MG63 (cell line): Measurements from ENCODE around the gene MYH6. TPM values are rescaled to one million over a fixed set of nuclear protein-coding genes. Genes with fewer than 3 reads are reported as not detected.
"Not testable (repeated sequence)": the region's sequence is repeated elsewhere in the genome, so short reads cannot be mapped to it uniquely, and the experiment has no call there.

Source experiments
- DNase-seq: peaks from one replicate; pipeline ENCODE4 v3.0.0-alpha.2; 2020
- H3K27me3 ChIP-seq: fragments of 250-450 bp; sonication (Bioruptor Pico); 2 replicates; pipeline ENCODE4 v1.5.1; 2020; ENCODE audit warnings: mild to moderate bottlenecking, moderate library complexity
- H3K36me3 ChIP-seq: fragments of 250-450 bp; sonication (Bioruptor Pico); 2 replicates; pipeline ENCODE4 v1.5.1; 2020; ENCODE audit warnings: mild to moderate bottlenecking, moderate library complexity
- H3K4me3 ChIP-seq: fragments of 250-450 bp; sonication (Bioruptor Pico); 2 replicates; pipeline ENCODE4 v1.5.1; 2020; ENCODE audit warnings: mild to moderate bottlenecking, moderate library complexity
- H3K9me3 ChIP-seq: fragments of 250-450 bp; sonication (Bioruptor Pico); 2 replicates; pipeline ENCODE4 v1.5.1; 2020; ENCODE audit warnings: mild to moderate bottlenecking, moderate library complexity
- total RNA-seq: library from RNA; depleted of rRNA; stranded (reverse); fragments of >200 nt; shearing (Covaris generic); gene quantifications from 2 replicates; pipeline ENCODE4 v1.2.3, GENCODE V29; 2014; ENCODE audit warnings: low replicate concordance

MYH6 gene
- total RNA-seq, 1 experiment from 2014 or later = not detected

DNA sequence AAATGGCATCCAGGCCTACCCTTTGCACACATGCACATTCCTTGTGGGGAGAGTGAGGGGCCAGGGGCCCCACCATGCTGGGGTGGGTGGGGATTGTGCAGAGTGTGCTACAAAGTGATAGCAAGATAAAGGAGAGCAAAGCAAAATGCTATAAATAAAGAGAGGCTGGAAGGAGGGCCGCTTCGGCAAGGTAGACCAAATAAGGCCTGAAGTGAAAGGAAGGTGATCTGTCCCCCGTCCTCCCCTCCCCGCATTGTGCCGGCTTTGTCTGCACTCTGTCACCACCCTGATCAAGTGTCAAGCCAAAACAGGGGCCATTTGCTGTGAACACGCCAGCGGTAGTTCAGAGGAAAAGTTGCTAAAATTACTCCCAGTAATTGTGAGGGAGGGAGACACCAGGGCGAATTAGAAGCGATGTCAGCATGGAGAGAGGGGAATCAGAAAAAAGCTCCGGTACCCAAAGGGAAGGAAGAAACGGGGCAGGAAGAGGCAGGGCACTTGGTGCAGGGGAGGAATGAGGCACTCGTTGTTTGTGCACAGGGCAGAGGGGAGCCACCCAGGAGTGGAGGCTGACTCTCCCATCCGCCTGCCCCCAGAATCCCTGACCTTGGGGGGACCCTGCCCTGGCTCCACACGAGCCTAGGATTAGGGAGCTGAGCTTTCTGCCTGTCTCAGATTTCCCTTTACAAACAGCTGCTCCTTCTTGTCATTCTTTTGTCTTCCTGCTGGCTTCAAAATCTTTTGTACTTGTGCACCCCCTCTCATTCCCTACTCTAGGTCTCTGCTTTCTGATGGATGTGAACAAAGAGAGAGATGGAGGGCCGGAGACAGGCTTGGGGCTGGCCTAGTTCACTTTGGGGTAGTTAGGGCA, 30.3 kb upstream of the MYH6 start:
- no peaks in the 10 kb centered on the region for H3K27me3 ChIP-seq
- no peak overlapping the region for H3K4me3 ChIP-seq
- DNase-seq = no peak
- H3K9me3 ChIP-seq = no peaks in the 10 kb centered on the region
- H3K36me3 ChIP-seq = no peaks in the 10 kb centered on the region

DNA sequence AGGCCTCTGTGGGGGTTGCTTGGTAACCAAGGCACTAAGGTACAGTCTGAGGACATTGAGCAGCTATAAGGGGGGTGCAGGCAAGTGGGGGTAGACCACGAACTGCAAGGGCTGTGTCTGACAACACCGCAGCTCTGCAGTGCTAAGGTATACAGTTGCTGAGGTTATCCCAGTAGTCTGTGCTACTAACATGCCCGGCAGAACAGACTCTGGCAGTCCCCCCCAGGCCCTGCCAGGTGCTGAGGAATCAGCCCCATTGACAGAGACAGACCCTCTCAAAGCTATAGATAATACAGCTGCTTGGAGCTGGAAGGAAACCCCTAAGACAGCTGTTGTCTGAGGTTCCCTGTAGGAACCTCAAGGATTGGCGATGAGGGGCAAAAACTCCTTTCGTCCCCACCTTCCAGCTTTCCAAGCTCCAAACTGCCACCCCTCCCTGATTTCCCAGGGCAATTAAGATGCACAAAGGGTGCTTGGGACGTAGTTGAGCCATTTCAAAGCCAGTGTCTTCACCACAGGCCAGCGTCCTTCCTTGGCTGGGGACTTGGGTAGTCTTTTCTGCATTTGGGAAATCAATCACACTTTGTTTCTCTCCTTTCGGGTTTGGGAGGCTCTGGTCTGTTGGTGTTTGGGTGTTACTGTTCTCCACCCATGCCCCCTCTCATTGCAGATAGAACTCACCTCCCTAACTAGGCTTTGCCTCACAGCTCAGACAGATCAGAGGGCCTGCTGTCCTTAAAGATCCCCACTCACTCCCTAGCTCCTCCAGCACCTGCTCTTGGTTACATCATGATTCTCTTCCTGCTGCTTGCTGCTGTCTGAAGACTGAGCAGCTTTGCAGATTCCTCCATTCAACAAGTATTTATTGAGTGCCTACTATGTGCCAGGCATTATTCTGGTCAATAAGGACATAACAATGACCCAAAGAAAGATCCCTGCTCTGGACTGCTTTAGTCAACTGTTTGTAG, 29.3 kb upstream of the MYH6 start:
- no peaks in the 10 kb centered on the region for H3K36me3 ChIP-seq
- DNase-seq = no peak
- H3K4me3 ChIP-seq = no peak overlapping the region
- no peaks in the 10 kb centered on the region for H3K27me3 ChIP-seq
- no peaks in the 10 kb centered on the region for H3K9me3 ChIP-seq

DNA sequence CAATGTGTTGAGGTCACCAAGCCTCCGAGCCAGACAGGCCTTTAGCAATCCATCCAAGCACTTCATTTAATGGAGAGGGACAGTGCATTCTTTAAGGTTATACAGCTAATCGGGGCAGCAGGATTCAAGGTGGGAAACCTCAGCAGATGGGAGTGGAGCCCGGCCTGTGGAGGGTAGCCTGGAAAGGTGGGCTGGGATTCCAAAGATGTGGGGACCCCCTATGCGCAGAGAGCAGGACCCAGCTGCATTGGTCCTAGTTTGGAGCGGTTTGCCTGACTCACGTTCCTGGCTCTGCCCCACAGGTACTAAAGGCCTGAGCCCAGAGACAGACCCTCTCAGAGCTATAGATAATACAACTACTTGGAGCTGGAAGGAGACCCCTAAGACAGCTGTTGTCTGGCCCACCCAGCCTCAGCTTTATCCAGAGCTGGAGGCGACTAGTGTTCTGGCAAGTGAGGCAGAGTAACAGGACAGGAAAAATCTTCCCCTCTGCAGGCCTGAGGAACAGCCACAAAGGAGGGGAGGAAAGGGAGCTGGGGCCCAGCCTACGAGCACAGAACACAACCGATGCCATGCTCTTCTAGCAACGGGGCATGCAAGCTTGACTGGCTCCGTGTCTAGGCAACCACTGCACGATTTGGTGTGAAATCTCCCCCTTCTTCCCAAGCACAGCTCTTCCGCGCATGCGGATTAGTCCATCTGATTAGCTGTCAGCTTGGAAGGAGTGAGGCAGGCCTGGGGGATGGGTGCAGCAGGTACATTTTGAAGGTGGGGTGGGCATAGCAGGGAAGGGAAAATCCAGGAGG, 28.5 kb upstream of the MYH6 start:
- Histone ChIP-seq H3K27me3 (no peaks in the 10 kb centered on the region), H3K9me3 (no peaks in the 10 kb centered on the region), H3K36me3 (no peaks in the 10 kb centered on the region), H3K4me3 (no peak overlapping the region)
- no peak for DNase-seq

DNA sequence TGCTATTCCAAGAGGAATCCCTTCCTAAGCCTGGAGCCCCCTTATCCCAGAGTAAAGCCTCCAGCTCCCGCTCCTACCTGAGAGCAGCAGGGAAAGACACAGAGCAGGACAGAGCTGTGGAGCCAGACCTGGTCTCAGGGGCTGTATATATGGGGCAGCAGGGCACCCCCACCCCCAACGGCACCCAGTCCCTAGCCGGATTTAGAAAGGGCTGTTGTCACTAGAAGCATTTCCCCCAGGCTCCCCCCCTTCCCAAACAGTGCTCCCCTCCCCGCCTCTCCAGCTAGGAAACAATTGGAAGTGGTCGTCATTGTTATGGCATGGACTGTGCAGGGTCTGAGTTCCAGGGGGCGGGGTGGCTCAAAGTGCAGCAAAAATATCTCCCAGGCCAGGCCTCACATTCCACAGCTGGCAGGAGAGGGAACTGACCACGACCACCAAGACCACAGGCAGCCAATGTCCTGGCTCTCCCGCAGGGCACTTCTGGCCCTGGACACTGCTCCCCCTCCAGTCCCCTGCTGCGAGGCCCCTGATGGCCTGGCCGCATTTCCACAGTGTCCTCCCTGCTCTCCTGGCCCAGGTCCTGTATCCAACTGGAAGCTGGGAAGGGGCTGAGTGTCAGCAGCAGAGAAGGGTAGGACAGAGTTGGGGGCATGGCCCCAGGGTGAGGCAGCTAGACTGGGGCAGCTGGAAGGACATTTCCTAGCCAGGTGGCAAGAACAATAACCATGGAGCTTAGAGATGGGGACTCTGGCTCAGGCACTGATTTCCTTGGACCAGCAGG, 27.7 kb upstream of the MYH6 start, which contains the start of gene MYH7:
MYH7 (minus strand) TSS at position 118 of the 784 bp plus-strand sequence. CDS start 1,928 bp downstream, outside the sequence.
- DNase-seq = no peak
- no peaks in the 10 kb centered on the region for H3K36me3 ChIP-seq
- no peaks in the 10 kb centered on the region for H3K27me3 ChIP-seq
- H3K4me3 ChIP-seq = no peak within 1 kb of the TSS
- H3K9me3 ChIP-seq = no peaks in the 10 kb centered on the region

DNA sequence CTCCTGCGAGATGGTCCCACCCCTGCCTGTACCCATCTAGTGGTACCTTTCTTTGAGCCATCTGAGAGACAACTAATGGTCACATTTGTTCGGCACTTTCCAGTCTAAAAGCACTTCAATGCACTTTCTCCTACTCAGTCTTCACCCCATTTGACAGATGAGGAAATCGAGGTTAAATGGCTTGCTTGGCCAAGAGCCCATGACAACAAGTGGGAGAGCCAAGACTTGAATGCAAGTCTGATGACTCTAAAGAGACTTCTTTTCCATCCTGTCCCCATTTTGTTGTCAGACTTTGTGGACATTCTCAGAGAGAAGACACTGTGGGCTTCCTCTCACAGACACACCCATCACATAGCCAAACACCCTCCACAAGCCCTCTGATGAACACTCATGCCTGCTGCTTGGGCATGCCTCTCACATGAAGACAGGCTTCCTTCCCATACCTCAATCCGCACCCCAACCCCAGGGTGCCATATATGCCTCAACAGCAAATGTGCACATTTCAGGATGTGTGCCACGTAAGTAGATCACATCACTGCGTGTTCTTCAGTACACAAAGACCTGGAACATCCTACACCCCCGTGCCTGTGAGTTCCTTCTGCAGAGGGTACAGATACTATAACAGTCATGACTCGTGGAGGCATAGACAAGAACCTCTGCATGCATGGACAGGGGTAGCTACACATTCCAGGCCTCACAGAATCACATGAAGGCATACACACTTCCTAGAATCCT, 26.6 kb upstream of the MYH6 start:
- H3K27me3 ChIP-seq = no peaks in the 10 kb centered on the region
- DNase-seq = no peak
- H3K36me3 ChIP-seq = no peaks in the 10 kb centered on the region
- H3K9me3 ChIP-seq = no peaks in the 10 kb centered on the region
- H3K4me3 ChIP-seq = no peak overlapping the region

DNA sequence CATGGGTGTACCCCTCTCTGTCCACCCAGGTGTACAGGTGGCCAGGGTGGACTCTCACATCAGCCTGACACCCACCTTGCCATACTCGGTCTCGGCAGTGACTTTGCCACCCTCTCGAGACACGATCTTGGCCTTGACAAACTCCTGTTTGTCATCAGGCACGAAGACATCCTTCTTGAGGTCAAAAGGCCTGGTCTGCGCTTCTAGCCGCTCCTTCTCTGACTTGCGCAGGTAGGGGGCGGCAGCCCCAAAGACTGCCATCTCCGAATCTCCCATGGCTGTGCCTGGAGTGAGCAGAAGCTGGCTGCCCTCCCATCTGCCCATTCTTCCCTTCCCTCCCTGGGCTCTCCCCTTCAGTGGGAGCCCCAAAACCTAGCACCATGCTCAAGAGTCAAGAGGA, 25.4 kb upstream of the MYH6 start:
- Histone ChIP-seq H3K27me3 (no peaks in the 10 kb centered on the region), H3K36me3 (no peaks in the 10 kb centered on the region), H3K4me3 (no peak overlapping the region), H3K9me3 (no peaks in the 10 kb centered on the region)
- DNase-seq = no peak

DNA sequence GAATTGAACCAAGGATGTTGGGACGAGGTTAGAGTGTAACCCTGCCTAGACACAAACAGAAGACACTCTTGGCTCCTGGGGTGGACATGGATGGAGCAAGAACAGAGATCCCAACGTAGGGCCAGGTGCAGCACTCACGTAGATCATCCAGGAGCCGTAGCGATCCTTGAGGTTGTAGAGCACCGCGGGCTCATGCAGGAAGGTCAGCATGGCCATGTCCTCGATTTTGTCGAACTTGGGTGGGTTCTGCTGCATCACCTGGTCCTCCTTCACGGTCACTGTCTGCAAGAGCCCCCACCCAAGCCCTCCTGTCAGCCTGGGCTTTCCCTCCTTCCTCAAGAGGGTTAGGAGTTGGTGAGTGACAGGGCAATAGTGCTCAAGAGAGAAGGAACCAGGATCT, 24.9 kb upstream of the MYH6 start:
- no peak for DNase-seq
- Histone ChIP-seq H3K27me3 (no peaks in the 10 kb centered on the region), H3K4me3 (no peak overlapping the region), H3K36me3 (no peaks in the 10 kb centered on the region), H3K9me3 (no peaks in the 10 kb centered on the region)

DNA sequence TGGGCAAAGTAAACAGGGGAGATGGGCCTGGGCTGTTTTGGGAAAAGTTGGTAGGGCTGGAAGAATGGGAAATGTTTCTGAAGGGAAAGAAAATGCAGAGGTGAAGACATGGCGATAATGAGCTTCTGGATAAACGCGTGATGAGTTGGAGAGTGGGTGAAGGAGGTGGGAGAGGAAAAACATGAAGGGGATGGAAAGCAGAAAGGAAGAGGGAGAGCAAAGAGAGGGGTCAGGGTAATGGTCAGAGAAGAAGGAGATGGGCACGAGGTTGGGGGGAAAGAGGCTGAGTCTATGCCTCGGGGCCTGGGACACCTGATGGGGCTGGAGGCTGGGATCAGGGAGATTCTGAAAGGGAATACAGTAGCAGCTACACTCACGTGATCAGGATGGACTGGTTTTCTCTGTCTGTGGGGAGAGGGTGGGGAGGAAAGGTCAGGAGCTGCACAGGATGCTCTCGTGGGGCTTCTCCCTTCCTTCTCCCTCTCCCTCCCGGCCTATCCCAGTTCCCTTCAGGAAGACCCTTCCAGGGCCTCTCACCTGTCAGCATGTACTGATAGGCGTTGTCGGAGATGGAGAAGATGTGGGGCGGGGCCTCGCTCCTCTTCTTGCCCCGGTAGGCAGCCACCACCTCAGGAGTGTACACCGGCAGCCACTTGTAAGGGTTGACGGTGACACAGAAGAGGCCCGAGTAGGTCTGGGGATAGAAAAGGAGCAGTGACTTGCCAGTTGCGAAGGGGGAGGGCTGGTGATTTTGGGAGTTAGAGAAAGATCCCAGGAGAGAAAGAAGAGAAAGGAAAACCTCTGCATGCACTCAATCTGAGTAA, 24.2 kb upstream of the MYH6 start:
- Histone ChIP-seq H3K4me3 (no peak overlapping the region), H3K36me3 (no peaks in the 10 kb centered on the region), H3K27me3 (no peaks in the 10 kb centered on the region), H3K9me3 (no peaks in the 10 kb centered on the region)
- no peak for DNase-seq

DNA sequence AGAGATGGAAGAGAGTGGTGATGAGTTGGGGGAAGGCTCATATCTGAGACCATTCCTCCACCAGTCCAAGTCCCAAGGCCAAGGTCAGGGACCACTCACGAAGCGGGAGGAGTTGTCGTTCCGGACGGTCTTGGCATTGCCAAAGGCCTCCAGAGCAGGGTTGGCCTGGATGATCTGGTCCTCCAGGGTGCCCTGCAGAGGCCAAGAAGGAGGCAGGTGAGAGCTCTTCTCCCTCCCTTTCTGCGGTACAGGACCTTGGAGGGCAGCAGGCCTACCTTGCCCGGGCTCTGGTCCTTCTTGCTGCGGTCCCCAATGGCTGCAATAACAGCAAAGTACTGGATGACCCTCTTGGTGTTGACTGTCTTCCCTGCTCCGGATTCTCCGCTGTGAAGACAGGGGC, 23.4 kb upstream of the MYH6 start:
- Histone ChIP-seq H3K27me3 (no peaks in the 10 kb centered on the region), H3K36me3 (no peaks in the 10 kb centered on the region), H3K4me3 (no peak overlapping the region), H3K9me3 (no peaks in the 10 kb centered on the region)
- no peak for DNase-seq

DNA sequence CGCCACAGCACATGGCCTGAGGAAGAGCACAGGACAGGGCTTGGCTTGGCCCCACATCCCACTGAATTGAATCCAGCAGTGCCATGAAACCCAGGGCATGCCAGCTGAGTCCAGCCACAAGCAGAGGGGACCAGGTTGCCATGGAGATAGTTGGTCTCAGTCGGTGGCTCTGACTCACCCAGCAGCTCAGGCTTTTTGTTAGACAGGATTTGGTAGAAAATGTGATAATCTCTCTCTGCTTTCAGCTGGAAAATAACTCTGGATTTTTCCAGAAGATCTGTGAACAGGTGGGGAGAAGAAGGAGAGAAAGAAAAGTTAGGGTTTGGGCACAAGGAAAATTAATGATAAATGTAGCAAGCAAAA, 22.6 kb upstream of the MYH6 start:
- Histone ChIP-seq H3K9me3 (no peaks in the 10 kb centered on the region), H3K27me3 (no peaks in the 10 kb centered on the region), H3K4me3 (no peak overlapping the region), H3K36me3 (no peaks in the 10 kb centered on the region)
- DNase-seq = peak; percentile 12

DNA sequence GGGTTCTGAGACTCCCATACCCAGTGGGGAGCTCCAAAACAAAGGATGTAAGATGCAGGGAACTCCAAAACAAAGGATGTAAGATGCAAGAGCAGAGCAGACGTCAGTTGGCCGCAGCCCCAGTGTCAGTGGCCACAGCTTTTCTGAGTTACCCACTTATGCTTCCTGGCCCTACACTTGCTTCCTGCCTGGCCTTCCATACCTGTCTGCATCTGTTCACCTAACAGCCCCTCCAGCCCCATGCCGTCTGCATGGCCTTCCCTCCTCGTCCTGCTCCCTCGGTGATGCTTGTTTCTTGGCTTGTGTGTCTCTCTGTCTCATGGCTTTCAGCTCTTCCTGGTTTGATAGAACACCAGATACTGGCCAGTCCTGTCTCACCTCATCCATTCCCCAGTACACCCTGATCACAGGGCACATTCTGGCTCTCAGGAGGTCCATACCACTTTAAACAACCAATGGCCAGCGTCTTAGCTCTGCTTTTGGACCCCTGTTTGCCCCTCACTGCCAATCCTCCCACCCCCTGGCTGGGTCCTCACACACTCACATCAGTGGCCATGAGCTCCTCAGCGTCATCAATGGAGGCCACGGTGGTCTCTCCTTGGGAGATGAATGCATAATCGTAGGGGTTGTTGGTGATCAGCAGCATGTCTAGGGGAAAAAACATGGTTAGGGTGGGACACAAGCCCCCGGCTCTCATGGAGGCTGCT, 22.1 kb upstream of the MYH6 start:
- DNase-seq = no peak
- Histone ChIP-seq H3K4me3 (no peak overlapping the region), H3K36me3 (no peaks in the 10 kb centered on the region), H3K27me3 (no peaks in the 10 kb centered on the region), H3K9me3 (no peaks in the 10 kb centered on the region)

DNA sequence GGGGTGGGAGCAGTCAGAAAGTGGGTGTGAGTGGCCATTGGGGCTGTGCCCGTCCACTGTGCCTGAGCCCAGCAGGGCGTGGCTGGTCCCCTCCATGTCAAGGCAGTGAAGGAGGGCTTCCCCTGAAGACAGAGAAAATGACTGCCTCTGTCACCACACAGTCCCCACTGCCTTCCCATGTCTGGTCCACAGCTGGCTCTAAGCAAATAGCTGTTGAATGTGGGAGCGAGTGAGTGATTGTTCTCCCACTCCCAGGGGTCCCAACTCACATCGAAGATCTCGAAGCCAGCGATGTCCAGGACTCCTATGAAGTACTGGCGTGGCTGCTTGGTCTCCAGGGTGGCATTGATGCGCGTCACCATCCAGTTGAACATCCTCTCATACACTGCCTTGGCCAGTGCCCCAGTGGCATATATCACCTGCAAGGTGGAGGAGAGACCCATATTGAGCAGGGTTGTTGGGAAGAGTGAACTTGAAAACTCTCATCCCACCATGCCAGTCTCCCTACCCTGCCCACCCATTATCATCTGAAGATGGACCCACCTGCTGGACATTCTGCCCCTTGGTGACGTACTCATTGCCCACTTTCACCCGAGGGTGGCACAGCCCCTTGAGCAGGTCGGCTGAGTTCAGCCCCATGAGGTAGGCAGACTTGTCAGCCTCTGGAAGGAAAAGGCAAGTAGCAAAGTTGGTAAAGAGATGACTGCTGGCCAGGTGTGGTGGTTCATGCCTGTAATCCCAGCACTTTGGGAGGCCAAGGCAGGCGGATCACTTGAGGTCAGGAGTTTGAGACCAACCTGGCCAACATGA, 20.8 kb upstream of the MYH6 start:
- Histone ChIP-seq H3K36me3 (no peaks in the 10 kb centered on the region), H3K9me3 (no peaks in the 10 kb centered on the region), H3K27me3 (no peaks in the 10 kb centered on the region), H3K4me3 (no peak overlapping the region)
- no peak for DNase-seq

DNA sequence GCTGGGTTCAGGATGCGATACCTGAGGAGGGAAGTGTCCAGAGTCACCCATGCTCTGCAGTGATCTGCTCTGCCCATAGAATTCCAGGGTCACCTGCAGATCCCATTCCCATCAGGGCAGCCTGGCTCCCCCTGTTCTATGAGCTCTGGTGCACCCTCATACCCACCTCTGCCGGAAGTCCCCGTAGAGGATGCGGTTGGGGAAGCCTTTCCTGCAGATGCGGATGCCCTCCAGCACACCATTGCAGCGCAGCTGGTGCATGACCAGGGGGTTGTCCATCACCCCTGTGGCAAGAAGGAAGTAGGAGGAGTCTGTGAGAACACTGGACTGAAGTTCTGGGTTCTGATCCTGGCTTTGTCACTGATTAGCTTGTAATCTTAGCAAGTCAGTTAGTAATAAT, 17.7 kb upstream of the MYH6 start:
- not testable (repeated sequence) for H3K36me3 ChIP-seq, H3K9me3 ChIP-seq, H3K27me3 ChIP-seq, H3K4me3 ChIP-seq, DNase-seq

DNA sequence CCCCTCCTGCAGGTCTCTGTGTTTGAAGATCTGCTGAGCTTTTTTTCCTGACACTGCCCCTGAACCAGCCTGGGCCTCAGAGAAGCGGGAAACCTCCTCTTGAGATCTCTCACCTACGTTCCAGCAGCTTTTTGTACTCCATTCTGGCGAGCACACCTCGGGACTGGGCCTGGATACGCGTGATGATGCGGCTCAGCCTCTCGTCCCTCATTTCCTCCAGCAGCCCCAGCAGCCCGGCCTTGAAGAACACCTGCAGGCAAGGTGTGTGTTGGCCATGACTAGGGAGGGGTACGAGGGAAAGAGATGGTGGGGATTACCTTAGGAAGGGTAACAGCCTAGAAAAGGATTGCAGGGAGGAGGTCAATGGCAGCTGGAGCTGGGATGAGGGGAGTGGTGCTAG, 17.1 kb upstream of the MYH6 start:
- Histone ChIP-seq H3K27me3 (no peaks in the 10 kb centered on the region), H3K9me3 (no peaks in the 10 kb centered on the region), H3K36me3 (no peaks in the 10 kb centered on the region), H3K4me3 (no peak overlapping the region)
- no peak for DNase-seq
